Astrocyte (in vitro differentiated cells and primary cell): ENCODE results near the gene GADD45B. TPM values are rescaled to one million over a fixed set of nuclear protein-coding genes. Genes with fewer than 3 reads are reported as not detected.
A peak's percentile ranks its signal among the peaks of the same experiment; 100 is the strongest.

ENCODE experiments used
- DNase-seq: peaks from one replicate; pipeline ENCODE4 v3.0.0-alpha.2; 2010; ENCODE audit warnings: low read depth
- FAIRE-seq: peaks from 2 replicates; lab custom pipeline; 2011; peaks lifted over from hg19 to GRCh38; lab: Jason Lieb, UNC
- H2AFZ ChIP-seq: 2 replicates; pipeline ENCODE4 v1.6.0; 2012; ENCODE audit warnings: low read depth, low read length, inconsistent platforms
- H3K27ac ChIP-seq: 2 replicates; pipeline ENCODE4 v1.5.1; 2011; ENCODE audit warnings: low read depth, low read length, inconsistent platforms
- H3K27me3 ChIP-seq: 2 replicates; pipeline ENCODE4 v1.6.0; 2011; ENCODE audit warnings: low read length, inconsistent platforms; ENCODE audit not compliant: insufficient read depth
- H3K36me3 ChIP-seq: 2 replicates; pipeline ENCODE4 v1.5.1; 2011; ENCODE audit warnings: low read length, inconsistent platforms; ENCODE audit not compliant: insufficient read depth
- H3K4me1 ChIP-seq: 2 replicates; pipeline ENCODE4 v1.5.1; 2011; ENCODE audit warnings: low read length, inconsistent platforms; ENCODE audit not compliant: insufficient read depth
- H3K4me2 ChIP-seq: 2 replicates; pipeline ENCODE4 v1.6.0; 2012; ENCODE audit warnings: low read length, inconsistent platforms
- H3K4me3 ChIP-seq: 2 replicates; pipeline ENCODE4 v1.5.1; 2011; ENCODE audit warnings: low read depth, mild to moderate bottlenecking, low read length, inconsistent platforms; ENCODE audit not compliant: insufficient read depth
- H3K79me2 ChIP-seq: 2 replicates; pipeline ENCODE4 v1.6.0; 2012; ENCODE audit warnings: mild to moderate bottlenecking, low read length, inconsistent platforms; ENCODE audit not compliant: insufficient read depth
- H3K9ac ChIP-seq: 2 replicates; pipeline ENCODE4 v1.6.0; 2012; ENCODE audit warnings: mild to moderate bottlenecking, low read length, inconsistent platforms
- H3K9me3 ChIP-seq: 2 replicates; pipeline ENCODE4 v1.5.1; 2012; ENCODE audit warnings: low read depth, mild to moderate bottlenecking, low read length, inconsistent platforms; ENCODE audit not compliant: insufficient read depth
- H4K20me1 ChIP-seq: 2 replicates; pipeline ENCODE4 v1.6.0; 2012; ENCODE audit warnings: low read length, inconsistent platforms; ENCODE audit not compliant: insufficient read depth
- H3K27ac Mint-ChIP-seq: one replicate; pipeline ENCODE4 v1.8.0; 2021; ENCODE audit warnings: mild to moderate bottlenecking, mixed read lengths; ENCODE audit not compliant: unreplicated experiment
- H3K27me3 Mint-ChIP-seq: one replicate; pipeline ENCODE4 v1.8.0; 2021; ENCODE audit warnings: low read depth, mixed read lengths; ENCODE audit not compliant: unreplicated experiment
- H3K36me3 Mint-ChIP-seq: one replicate; pipeline ENCODE4 v1.8.0; 2021; ENCODE audit warnings: low read depth, mixed read lengths; ENCODE audit not compliant: unreplicated experiment
- H3K4me1 Mint-ChIP-seq: one replicate; pipeline ENCODE4 v1.8.0; 2021; ENCODE audit warnings: low read depth, mixed read lengths; ENCODE audit not compliant: unreplicated experiment
- H3K4me3 Mint-ChIP-seq: one replicate; pipeline ENCODE4 v1.8.0; 2021; ENCODE audit warnings: mild to moderate bottlenecking, moderate library complexity, mixed read lengths; ENCODE audit not compliant: unreplicated experiment
- H3K9me3 Mint-ChIP-seq: one replicate; pipeline ENCODE4 v1.8.0; 2021; ENCODE audit warnings: mild to moderate bottlenecking, mixed read lengths; ENCODE audit not compliant: unreplicated experiment
- CTCF ChIP-seq: IDR thresholded peaks from 2 replicates; pipeline ENCODE4 v1.5.1; 2011; ENCODE audit warnings: low read depth, mild to moderate bottlenecking, inconsistent platforms, low read length, moderate library complexity; ENCODE audit not compliant: insufficient read depth
- EZH2 ChIP-seq: IDR thresholded peaks from 2 replicates; pipeline ENCODE4 v1.6.1; 2012; ENCODE audit warnings: mild to moderate bottlenecking, low read length, inconsistent platforms; ENCODE audit not compliant: insufficient read depth
- total RNA-seq: library from RNA; stranded (reverse); gene quantifications from 2 replicates; pipeline ENCODE4 v1.2.1, GENCODE V29; 2021

GADD45B gene
- total RNA-seq, 1 donor from 2014 or later: 161 TPM

GRCh38 chr19:2479556-2480194 lies 3.7 kb downstream of the GADD45B start:
- Histone ChIP-seq H2AFZ (no peak overlapping the region), H4K20me1 (peaks cover 34% of the 10 kb centered on the region), H3K4me1 (peaks cover 10% of the 10 kb centered on the region), H3K9me3 (peaks cover 24% of the 10 kb centered on the region), H3K9ac (peak overlapping the region; percentile 98), H3K27ac (peak overlapping the region; percentile 1), H3K27me3 (no peaks in the 10 kb centered on the region), H3K36me3 (peaks cover 3% of the 10 kb centered on the region), H3K79me2 (peaks cover 40% of the 10 kb centered on the region), H3K4me3 (no peak overlapping the region), H3K4me2 (peak overlapping the region; percentile 93)
- Mint-ChIP-seq H3K36me3 (peaks cover 21% of the 10 kb centered on the region), H3K27me3 (no peaks in the 10 kb centered on the region), H3K27ac (peak overlapping the region; percentile 91), H3K9me3 (peaks cover 20% of the 10 kb centered on the region), H3K4me3 (peak overlapping the region; percentile 79), H3K4me1 (no peaks in the 10 kb centered on the region)
- DNase-seq (no peak), FAIRE-seq (no peak)
- no peak for TF ChIP-seq EZH2
- peak; percentile 29 for TF ChIP-seq CTCF

GRCh38 chr19:2481466-2481865 lies 5.5 kb downstream of the GADD45B start:
- H3K27me3 Mint-ChIP-seq: no peaks in the 10 kb centered on the region
- peak overlapping the region; percentile 26 for H3K27ac Mint-ChIP-seq

More at GRCh38 chr19:2481466-2481865, 5.5 kb downstream of the GADD45B start:
- H3K4me3 ChIP-seq: no peak overlapping the region
- peaks cover 24% of the 10 kb centered on the region for H3K9me3 ChIP-seq
- H3K27ac ChIP-seq: no peak overlapping the region
- peaks cover 18% of the 10 kb centered on the region for H3K36me3 Mint-ChIP-seq
- H2AFZ ChIP-seq: no peak overlapping the region
- H3K9ac ChIP-seq: no peak overlapping the region
- no peaks in the 10 kb centered on the region for H3K4me1 Mint-ChIP-seq
- H3K36me3 ChIP-seq: peaks cover 3% of the 10 kb centered on the region
- H3K4me1 ChIP-seq: no peaks in the 10 kb centered on the region
- H3K27me3 ChIP-seq: no peaks in the 10 kb centered on the region
- no peak for DNase-seq
- peaks cover 28% of the 10 kb centered on the region for H3K79me2 ChIP-seq
- H3K4me3 Mint-ChIP-seq: no peak overlapping the region
- H3K9me3 Mint-ChIP-seq: peaks cover 28% of the 10 kb centered on the region
- peaks cover 30% of the 10 kb centered on the region for H4K20me1 ChIP-seq
- no peak for TF ChIP-seq EZH2
- no peak for TF ChIP-seq CTCF
- H3K4me2 ChIP-seq: no peak overlapping the region
- FAIRE-seq: no peak
